Mesodermal cell (in vitro differentiated cells): ENCODE measurements around the gene FNBP1.

ENCODE experiments used
- H3K27ac ChIP-seq: 2 replicates; pipeline ENCODE4 v1.7.0; 2013; ENCODE audit warnings: mild to moderate bottlenecking, low read depth, low read length, moderate library complexity; ENCODE audit not compliant: severe bottlenecking
- H3K36me3 ChIP-seq: 2 replicates; pipeline ENCODE4 v1.7.1; 2013; ENCODE audit warnings: mild to moderate bottlenecking, low read length, moderate library complexity; ENCODE audit not compliant: control insufficient read depth, insufficient read depth
- H3K4me1 ChIP-seq: one replicate; pipeline ENCODE4 v1.7.1; 2013; ENCODE audit warnings: mild to moderate bottlenecking, low read length; ENCODE audit not compliant: insufficient read depth, control insufficient read depth, poor library complexity, severe bottlenecking
- H3K4me3 ChIP-seq: 2 replicates; pipeline ENCODE4 v1.7.0; 2013; ENCODE audit warnings: low read length, control low read depth, mild to moderate bottlenecking; ENCODE audit not compliant: insufficient read depth, poor library complexity, severe bottlenecking; ENCODE audit errors: extremely low read depth
- H3K9me3 ChIP-seq: 2 replicates; pipeline ENCODE4 v1.7.1; 2013; ENCODE audit warnings: mild to moderate bottlenecking, low read length, moderate library complexity; ENCODE audit not compliant: control insufficient read depth
- WGBS, 2 experiments: methylation state at CpG; one replicate each; pipeline ENCODE4 v1.1.5; 2013; ENCODE audit warnings: missing lambda C conversion rate in 2 of 2; ENCODE audit not compliant: insufficient coverage in 2 of 2; 5-methylcytosine and 5-hydroxymethylcytosine counted together

The FNBP1 gene

DNA sequence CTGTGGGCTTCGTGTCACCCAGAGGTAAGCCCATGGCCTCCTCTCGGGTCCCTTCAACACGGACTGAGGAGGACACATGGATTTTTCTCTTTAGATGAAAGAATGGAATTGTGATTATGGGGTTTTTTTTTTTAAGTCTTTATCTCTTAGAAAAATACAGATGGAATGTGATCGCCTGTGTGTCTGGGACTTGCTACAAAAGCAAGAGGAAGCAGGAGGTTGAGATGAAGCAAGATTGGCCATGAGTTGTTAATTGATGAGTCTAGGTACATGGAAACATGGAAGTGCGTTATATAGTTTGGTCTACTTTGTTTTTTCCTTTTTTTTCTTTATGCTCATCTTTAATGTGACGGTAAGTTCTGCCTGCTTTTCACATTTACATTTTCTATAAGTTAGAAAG, 193.1 kb downstream of the FNBP1 start:
- H3K4me1 ChIP-seq, result peaks cover 11% of the 10 kb centered on the region
- no peaks in the 10 kb centered on the region for H3K9me3 ChIP-seq
- H3K27ac ChIP-seq, result no peak overlapping the region
- WGBS, 2 experiments, result 92 to 93% methylated on average over 4 of the region's 6 CpGs
- peaks cover 33% of the 10 kb centered on the region for H3K36me3 ChIP-seq
- H3K4me3 ChIP-seq, result no peak overlapping the region

GRCh38 chr9:129848712-129849441, 194.1 kb downstream of the FNBP1 start:
- H3K27ac ChIP-seq, result no peak overlapping the region
- peaks cover 23% of the 10 kb centered on the region for H3K36me3 ChIP-seq
- 68 to 94% methylated on average over 2 to 3 of the region's 4 CpGs for WGBS, 2 experiments
- H3K4me1 ChIP-seq, result peaks cover 11% of the 10 kb centered on the region
- no peaks in the 10 kb centered on the region for H3K9me3 ChIP-seq
- H3K4me3 ChIP-seq, result no peak overlapping the region

DNA sequence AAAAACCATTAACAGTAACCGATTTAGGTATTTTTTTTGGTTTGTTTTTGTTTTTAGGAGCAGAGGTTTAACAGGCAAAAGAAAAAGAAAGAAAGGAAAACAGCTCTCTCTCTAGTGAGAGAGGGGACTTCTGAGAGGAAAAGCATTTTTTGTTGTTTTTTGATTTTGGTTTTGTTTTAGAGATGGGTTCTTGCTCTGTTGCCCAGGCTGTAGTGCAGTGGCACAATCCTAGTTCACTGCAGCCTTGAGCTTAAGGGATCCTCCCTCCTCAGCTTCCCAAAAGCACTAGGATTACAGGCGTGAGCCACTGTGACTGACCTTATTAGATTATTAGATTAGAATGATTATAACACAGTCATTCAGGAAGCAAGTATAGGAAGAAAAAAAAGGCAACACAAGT, 197.6 kb downstream of the FNBP1 start:
- H3K4me1 ChIP-seq, result peaks cover 11% of the 10 kb centered on the region
- peaks cover 4% of the 10 kb centered on the region for H3K36me3 ChIP-seq
- H3K27ac ChIP-seq, result no peak overlapping the region
- 100% methylated on average over 1 of the region's 2 CpGs; no CpG with 5 or more reads in 1 of the 2 experiments for WGBS, 2 experiments
- no peaks in the 10 kb centered on the region for H3K9me3 ChIP-seq
- H3K4me3 ChIP-seq, result no peak overlapping the region

DNA sequence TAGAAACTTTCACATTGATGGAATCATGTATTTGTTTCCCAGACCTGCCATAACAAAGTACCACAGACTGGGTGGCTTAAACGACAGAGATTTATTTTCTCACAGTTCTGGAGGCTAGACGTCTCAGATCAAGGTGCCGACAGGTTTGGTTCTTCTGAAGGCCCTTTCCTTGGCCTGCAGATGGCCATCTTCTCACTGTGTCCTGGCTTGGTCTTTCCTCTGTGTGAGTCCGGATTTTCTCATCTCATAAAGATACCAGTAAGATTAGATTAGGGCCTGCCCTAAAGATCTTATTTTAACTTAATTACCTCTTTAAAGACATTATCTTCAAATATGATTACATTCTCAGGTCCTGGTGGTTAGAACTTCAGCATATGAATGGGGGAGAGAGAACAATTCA, 201.9 kb downstream of the FNBP1 start:
- peaks cover 18% of the 10 kb centered on the region for H3K4me1 ChIP-seq
- peaks cover 3% of the 10 kb centered on the region for H3K36me3 ChIP-seq
- WGBS, 2 experiments, result 81 to 89% methylated on average over 3 of the region's 4 CpGs
- H3K27ac ChIP-seq, result no peak overlapping the region
- H3K9me3 ChIP-seq, result no peaks in the 10 kb centered on the region
- no peak overlapping the region for H3K4me3 ChIP-seq

DNA sequence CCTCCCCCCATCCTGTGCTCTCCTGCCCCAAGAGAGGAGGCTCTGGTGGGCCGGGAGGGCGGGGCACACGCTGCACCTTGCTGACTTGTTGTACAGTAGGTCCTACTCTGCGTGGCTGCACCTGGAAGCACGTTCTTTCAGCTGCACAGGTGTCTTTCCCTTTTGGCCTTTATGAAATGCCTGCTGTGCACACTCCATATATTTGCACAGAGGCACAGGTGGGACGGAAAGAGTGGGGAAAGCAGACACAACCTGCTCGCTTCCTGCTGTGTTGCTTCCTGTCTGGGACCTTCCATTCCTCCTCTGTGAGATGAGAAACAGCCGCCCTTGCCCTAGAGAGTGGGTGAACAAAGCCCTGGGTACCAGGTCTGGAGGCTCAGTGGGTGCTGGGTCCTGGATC, 203.0 kb downstream of the FNBP1 start:
- 95 to 97% methylated on average over 7 of the region's 8 CpGs for WGBS, 2 experiments
- H3K36me3 ChIP-seq, result peaks cover 3% of the 10 kb centered on the region
- peaks cover 20% of the 10 kb centered on the region for H3K4me1 ChIP-seq
- H3K9me3 ChIP-seq, result no peaks in the 10 kb centered on the region
- no peak overlapping the region for H3K4me3 ChIP-seq
- H3K27ac ChIP-seq, result no peak overlapping the region

GRCh38 chr9:129839324-129840023, 203.5 kb downstream of the FNBP1 start:
- Histone ChIP-seq H3K36me3 (peaks cover 3% of the 10 kb centered on the region), H3K9me3 (no peaks in the 10 kb centered on the region), H3K4me1 (peaks cover 20% of the 10 kb centered on the region), H3K4me3 (no peak overlapping the region), H3K27ac (no peak overlapping the region)
- 77 to 79% methylated on average over 7 to 10 of the region's 10 CpGs for WGBS, 2 experiments

- WGBS, 2 experiments, result 86 to 87% methylated on average over 11 to 12 of the region's 12 CpGs
- peak overlapping the region; percentile 42 for H3K27ac ChIP-seq
- H3K9me3 ChIP-seq, result no peaks in the 10 kb centered on the region
- H3K36me3 ChIP-seq, result peaks cover 3% of the 10 kb centered on the region
- H3K4me3 ChIP-seq, result no peak overlapping the region
- peaks cover 25% of the 10 kb centered on the region for H3K4me1 ChIP-seq
Observed at GRCh38 chr9:129838707-129839259, 204.2 kb downstream of the FNBP1 start.
